ENCODE results near the gene PHYKPL.

DNA sequence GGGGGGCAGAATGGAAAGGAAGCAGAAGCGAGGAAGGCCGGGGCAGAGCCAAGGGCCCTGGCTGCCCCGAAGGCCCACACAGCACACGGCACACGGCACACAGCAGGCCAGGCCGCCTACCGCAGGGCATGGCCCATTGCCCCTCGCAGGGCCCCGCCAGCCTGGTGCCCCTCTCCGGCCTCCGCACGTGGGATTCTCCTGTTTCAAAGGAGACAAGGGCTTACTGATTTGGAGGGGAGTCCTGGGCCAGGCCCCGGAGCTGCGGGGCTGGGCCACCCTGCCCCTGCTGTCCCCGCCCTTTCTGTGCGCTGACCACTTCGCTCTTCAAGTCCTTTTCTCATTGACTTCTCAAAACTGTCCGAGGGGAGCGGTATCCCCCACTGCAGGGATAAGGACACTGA is 7.7 kb upstream of the PHYKPL start:
- TF ChIP-seq, protein P1, sequence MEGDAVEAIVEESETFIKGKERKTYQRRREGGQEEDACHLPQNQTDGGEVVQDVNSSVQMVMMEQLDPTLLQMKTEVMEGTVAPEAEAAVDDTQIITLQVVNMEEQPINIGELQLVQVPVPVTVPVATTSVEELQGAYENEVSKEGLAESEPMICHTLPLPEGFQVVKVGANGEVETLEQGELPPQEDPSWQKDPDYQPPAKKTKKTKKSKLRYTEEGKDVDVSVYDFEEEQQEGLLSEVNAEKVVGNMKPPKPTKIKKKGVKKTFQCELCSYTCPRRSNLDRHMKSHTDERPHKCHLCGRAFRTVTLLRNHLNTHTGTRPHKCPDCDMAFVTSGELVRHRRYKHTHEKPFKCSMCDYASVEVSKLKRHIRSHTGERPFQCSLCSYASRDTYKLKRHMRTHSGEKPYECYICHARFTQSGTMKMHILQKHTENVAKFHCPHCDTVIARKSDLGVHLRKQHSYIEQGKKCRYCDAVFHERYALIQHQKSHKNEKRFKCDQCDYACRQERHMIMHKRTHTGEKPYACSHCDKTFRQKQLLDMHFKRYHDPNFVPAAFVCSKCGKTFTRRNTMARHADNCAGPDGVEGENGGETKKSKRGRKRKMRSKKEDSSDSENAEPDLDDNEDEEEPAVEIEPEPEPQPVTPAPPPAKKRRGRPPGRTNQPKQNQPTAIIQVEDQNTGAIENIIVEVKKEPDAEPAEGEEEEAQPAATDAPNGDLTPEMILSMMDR (IDR thresholded peaks at IDR 0.05; ENCODE audit: insufficient read depth, low read length, poor library complexity, severe bottlenecking): no peak
- TF ChIP-seq EZH2phosphoT487 (conservative IDR thresholded peaks at IDR 0.05; ENCODE audit: low read length): no peak
